HCT116 (cell line): ENCODE data around the gene NOL4L. TPM values are rescaled to one million over a fixed set of nuclear protein-coding genes. Genes with fewer than 3 reads are reported as not detected.
"Not testable (repeated sequence)": the region's sequence is repeated elsewhere in the genome, so short reads cannot be mapped to it uniquely, and the experiment has no call there.

ENCODE experiments used
- ATAC-seq: fragments of 200-7000 bp; cut with Tn5 transposase; 2 replicates; pipeline ENCODE4 v1.9.1; 2020; ENCODE audit warnings: mild to moderate bottlenecking, moderate library complexity
- BruUV-seq: library from RNA; stranded (reverse); fragments of 400-500 nt; replicated peaks from 2 replicates; lab custom pipeline; 2021; lab: Mats Ljungman, UMichigan
- CTCF ChIA-PET: fragments of 300-600 bp; sonication (Branson Sonifier 250); formaldehyde crosslinking; loops from one replicate; lab custom pipeline; 2021; ENCODE audit warnings: antibody characterized with exemption; lab: Charles Lee
- POLR2A ChIA-PET: fragments of 300-600, 350-600 bp; sonication (Branson Sonifier 250); formaldehyde crosslinking; loops from one replicate; lab custom pipeline; 2021; ENCODE audit warnings: antibody characterized with exemption; lab: Charles Lee
- RAD21 ChIA-PET, 2 experiments: fragments of 300-600 bp; sonication (Branson Sonifier 250); formaldehyde crosslinking; loops; one replicate each; lab custom pipeline; 2023; ENCODE audit warnings: low total read pairs in 2 of 2; ENCODE audit not compliant: uncharacterized antibody in 2 of 2, unreplicated experiment in 2 of 2, low non-redundant PET in 1 of 2; lab: Charles Lee
- DNase-seq: peaks from one replicate; pipeline ENCODE4 v3.0.0-alpha.2; 2010; ENCODE audit warnings: low read depth, low spot score
- H2AFZ ChIP-seq: fragments of 200-600 bp; shearing (Covaris generic), sonication (generic); 2 replicates; pipeline ENCODE4 v1.6.1; 2017; ENCODE audit warnings: low read depth, mixed run types, mixed read lengths, antibody characterized with exemption, low read length; ENCODE audit not compliant: poor library complexity, severe bottlenecking
- H3K27ac ChIP-seq: 2 replicates; pipeline ENCODE4 v1.5.1; 2012; ENCODE audit warnings: low read depth, low read length
- H3K27me3 ChIP-seq: fragments of 200-600 bp; sonication (generic); 2 replicates; pipeline ENCODE4 v1.6.1; 2016; ENCODE audit warnings: mixed run types, low read length, mixed read lengths; ENCODE audit not compliant: insufficient read depth
- H3K36me3 ChIP-seq, 2 experiments: fragments of 200-500 bp in 1 of 2; fragments of 200-600 bp in 1 of 2; sonication (Bioruptor generic) in 1 of 2; sonication (generic) in 1 of 2; 2 replicates each; pipeline versions ENCODE4 v1.5.1 to v1.6.1; 2014 to 2016; ENCODE audit warnings: low read length in 2 of 2, inconsistent platforms in 1 of 2, mixed read lengths in 1 of 2, mixed run types in 1 of 2; ENCODE audit not compliant: insufficient read depth in 2 of 2, control insufficient read depth in 1 of 2
- H3K4me1 ChIP-seq, 2 experiments: fragments of 200-600 bp in 1 of 2; sonication (generic) in 1 of 2; 2 replicates each; pipeline versions ENCODE4 v1.5.1 to v1.6.1; 2012 to 2017; ENCODE audit warnings: low read length in 2 of 2, inconsistent platforms in 1 of 2, mild to moderate bottlenecking in 1 of 2, mixed read lengths in 1 of 2, mixed run types in 1 of 2, moderate library complexity in 1 of 2; ENCODE audit not compliant: insufficient read depth in 2 of 2, control insufficient read depth in 1 of 2
- H3K4me2 ChIP-seq: fragments of 200-600 bp; sonication (generic); 2 replicates; pipeline ENCODE4 v1.6.1; 2017; ENCODE audit warnings: mixed run types, low read length, mixed read lengths
- H3K4me3 ChIP-seq, 2 experiments: fragments of 200-600 bp in 1 of 2; sonication (generic) in 1 of 2; replicated peaks in 1 of 2; 2 replicates each; pipeline ENCODE4 v1.5.1; 2011 to 2016; ENCODE audit warnings: low read length in 2 of 2, control low read depth in 1 of 2, low read depth in 1 of 2, mild to moderate bottlenecking in 1 of 2, mixed read lengths in 1 of 2, mixed run types in 1 of 2
- H3K79me2 ChIP-seq: fragments of 200-600 bp; sonication (generic); 2 replicates; pipeline ENCODE4 v1.6.1; 2017; ENCODE audit warnings: mild to moderate bottlenecking, mixed run types, low read length, moderate library complexity, mixed read lengths; ENCODE audit not compliant: insufficient read depth
- H3K9ac ChIP-seq: fragments of 200-600 bp; sonication (generic); 2 replicates; pipeline ENCODE4 v1.6.1; 2016; ENCODE audit warnings: low read length, mixed read lengths
- H3K9me2 ChIP-seq: fragments of 200-600 bp; sonication (generic), shearing (Covaris generic); 2 replicates; pipeline ENCODE4 v1.6.1; 2017; ENCODE audit warnings: mixed run types, mild to moderate bottlenecking, moderate library complexity; ENCODE audit not compliant: insufficient read depth
- H3K9me3 ChIP-seq, 2 experiments: fragments of 200-500 bp in 1 of 2; fragments of 200-600 bp in 1 of 2; sonication (Bioruptor generic) in 1 of 2; sonication (generic) in 1 of 2; 2 replicates each; pipeline ENCODE4 v1.6.1; 2014 to 2017; ENCODE audit warnings: low read length in 2 of 2, mixed read lengths in 2 of 2, inconsistent platforms in 1 of 2, low read depth in 1 of 2, mild to moderate bottlenecking in 1 of 2, mixed run types in 1 of 2, moderate library complexity in 1 of 2; ENCODE audit not compliant: control insufficient read depth in 1 of 2, insufficient read depth in 1 of 2
- H4K20me1 ChIP-seq: fragments of 200-600 bp; sonication (generic), shearing (Covaris generic); 2 replicates; pipeline ENCODE4 v1.6.1; 2017; ENCODE audit warnings: mixed run types, mild to moderate bottlenecking, moderate library complexity; ENCODE audit not compliant: insufficient read depth
- ATF3 ChIP-seq: IDR thresholded peaks from 2 replicates; pipeline ENCODE4 v1.6.1; 2012
- CTCF ChIP-seq, 3 experiments: fragments of 200-600 bp in 1 of 3; sonication (generic) in 1 of 3; IDR thresholded peaks in 2 of 3; conservative IDR thresholded peaks in 1 of 3; 2 replicates each; pipeline ENCODE4 v1.5.1; 2012 to 2017; ENCODE audit warnings: low read depth in 2 of 3, low read length in 2 of 3, antibody characterized with exemption in 1 of 3, borderline replicate concordance in 1 of 3, control low read depth in 1 of 3, mild to moderate bottlenecking in 1 of 3, mixed read lengths in 1 of 3, mixed run types in 1 of 3, moderate library complexity in 1 of 3; ENCODE audit not compliant: insufficient read depth in 1 of 3
- POLR2AphosphoS5 ChIP-seq: IDR thresholded peaks from 2 replicates; pipeline ENCODE4 v1.6.1; 2011; ENCODE audit warnings: mild to moderate bottlenecking, low read depth, low read length, moderate library complexity
- RAD21 ChIP-seq: IDR thresholded peaks from 2 replicates; pipeline ENCODE4 v1.6.1; 2012; ENCODE audit warnings: low read depth, mild to moderate bottlenecking
- SIN3A ChIP-seq: IDR thresholded peaks from 2 replicates; pipeline ENCODE4 v1.6.1; 2012; ENCODE audit warnings: low read depth
- SRF ChIP-seq: IDR thresholded peaks from 2 replicates; pipeline ENCODE4 v1.6.1; 2012; ENCODE audit warnings: low read depth
- intact Hi-C: fragments of 100-400 bp; cut with micrococcal nuclease; formaldehyde crosslinking; loops from 2 replicates; pipeline ENCODE4 v1.10.0; 2022
- total RNA-seq: library from RNA; stranded (reverse); gene quantifications from one replicate; pipeline ENCODE4 v1.2.1, GENCODE V29; 2021; ENCODE audit not compliant: unreplicated experiment
- TF ChIP-seq, protein P1 (sequence below): IDR thresholded peaks from 2 replicates; pipeline ENCODE4 v1.6.1; 2012; ENCODE audit warnings: low read depth

Gene NOL4L
- total RNA-seq, 1 experiment from 2014 or later, result 5.9 TPM

GRCh38 chr20:32411955-32412706 is 173.0 kb downstream of the NOL4L start:
- Histone ChIP-seq H3K27ac (no peak overlapping the region), H4K20me1 (peaks cover 3% of the 10 kb centered on the region; the same call in 1 of the 2 replicates), H3K9me3 (no peaks in the 10 kb centered on the region), H3K4me3 (no peak overlapping the region), H3K36me3 (no peaks in the 10 kb centered on the region), H3K9ac (no peak overlapping the region), H3K4me1 (no peaks in the 10 kb centered on the region), H3K79me2 (peaks cover 77% of the 10 kb centered on the region), H2AFZ (no peak overlapping the region), H3K27me3 (no peaks in the 10 kb centered on the region), H3K4me2 (no peak overlapping the region), H3K9me2 (no peaks in the 10 kb centered on the region)
- no TSS peak for BruUV-seq
- POLR2A ChIA-PET, result no interaction called here
- ATAC-seq, result no peak
- CTCF ChIA-PET, result no interaction called here
- intact Hi-C loops, result no loop called here
- RAD21 ChIA-PET, result no interaction called here
- no peak for TF ChIP-seq POLR2AphosphoS5
- TF ChIP-seq, protein P1, sequence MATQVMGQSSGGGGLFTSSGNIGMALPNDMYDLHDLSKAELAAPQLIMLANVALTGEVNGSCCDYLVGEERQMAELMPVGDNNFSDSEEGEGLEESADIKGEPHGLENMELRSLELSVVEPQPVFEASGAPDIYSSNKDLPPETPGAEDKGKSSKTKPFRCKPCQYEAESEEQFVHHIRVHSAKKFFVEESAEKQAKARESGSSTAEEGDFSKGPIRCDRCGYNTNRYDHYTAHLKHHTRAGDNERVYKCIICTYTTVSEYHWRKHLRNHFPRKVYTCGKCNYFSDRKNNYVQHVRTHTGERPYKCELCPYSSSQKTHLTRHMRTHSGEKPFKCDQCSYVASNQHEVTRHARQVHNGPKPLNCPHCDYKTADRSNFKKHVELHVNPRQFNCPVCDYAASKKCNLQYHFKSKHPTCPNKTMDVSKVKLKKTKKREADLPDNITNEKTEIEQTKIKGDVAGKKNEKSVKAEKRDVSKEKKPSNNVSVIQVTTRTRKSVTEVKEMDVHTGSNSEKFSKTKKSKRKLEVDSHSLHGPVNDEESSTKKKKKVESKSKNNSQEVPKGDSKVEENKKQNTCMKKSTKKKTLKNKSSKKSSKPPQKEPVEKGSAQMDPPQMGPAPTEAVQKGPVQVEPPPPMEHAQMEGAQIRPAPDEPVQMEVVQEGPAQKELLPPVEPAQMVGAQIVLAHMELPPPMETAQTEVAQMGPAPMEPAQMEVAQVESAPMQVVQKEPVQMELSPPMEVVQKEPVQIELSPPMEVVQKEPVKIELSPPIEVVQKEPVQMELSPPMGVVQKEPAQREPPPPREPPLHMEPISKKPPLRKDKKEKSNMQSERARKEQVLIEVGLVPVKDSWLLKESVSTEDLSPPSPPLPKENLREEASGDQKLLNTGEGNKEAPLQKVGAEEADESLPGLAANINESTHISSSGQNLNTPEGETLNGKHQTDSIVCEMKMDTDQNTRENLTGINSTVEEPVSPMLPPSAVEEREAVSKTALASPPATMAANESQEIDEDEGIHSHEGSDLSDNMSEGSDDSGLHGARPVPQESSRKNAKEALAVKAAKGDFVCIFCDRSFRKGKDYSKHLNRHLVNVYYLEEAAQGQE, result no peak
- TF ChIP-seq SIN3A, result no peak
- no peak for TF ChIP-seq RAD21
- no peak for TF ChIP-seq SRF
- TF ChIP-seq CTCF (IDR thresholded peaks at IDR 0.05 in 2 of 3, conservative IDR thresholded peaks at IDR 0.05 in 1 of 3; ENCODE audit: borderline replicate concordance in 1 of 3, insufficient read depth in 1 of 3, low read depth in 2 of 3, low read length in 2 of 3), result no peak
- TF ChIP-seq ATF3, result no peak
- DNase-seq, result no peak

- H2AFZ ChIP-seq, H3K4me3 ChIP-seq, H4K20me1 ChIP-seq, DNase-seq, CTCF ChIA-PET, H3K9me2 ChIP-seq, H3K27me3 ChIP-seq, intact Hi-C loops, RAD21 ChIA-PET, H3K9ac ChIP-seq, POLR2A ChIA-PET, H3K36me3 ChIP-seq, H3K27ac ChIP-seq, H3K4me2 ChIP-seq, BruUV-seq, H3K4me1 ChIP-seq, H3K9me3 ChIP-seq, ATAC-seq: not testable (repeated sequence)
- peaks cover 70% of the 10 kb centered on the region for H3K79me2 ChIP-seq
These were observed 177.9 kb downstream of the NOL4L start for GRCh38 chr20:32407131-32407750.
